OCI-LY1 (cell line): ENCODE data around the gene ZNF519.

ENCODE experiments used
- CTCF ChIP-seq: fragments of 200-600 bp; sonication (generic), shearing (Covaris generic); IDR thresholded peaks from 2 replicates; pipeline ENCODE4 v1.5.1; 2017; ENCODE audit warnings: mild to moderate bottlenecking, antibody characterized with exemption, low read length, moderate library complexity, mixed read lengths
- EZH2 ChIP-seq: fragments of 200-600 bp; sonication (generic), shearing (Covaris generic); IDR thresholded peaks from 2 replicates; pipeline ENCODE4 v1.8.0; 2017; ENCODE audit warnings: borderline replicate concordance, mixed run types, mild to moderate bottlenecking, antibody characterized with exemption, low read length, moderate library complexity, mixed read lengths

DNA sequence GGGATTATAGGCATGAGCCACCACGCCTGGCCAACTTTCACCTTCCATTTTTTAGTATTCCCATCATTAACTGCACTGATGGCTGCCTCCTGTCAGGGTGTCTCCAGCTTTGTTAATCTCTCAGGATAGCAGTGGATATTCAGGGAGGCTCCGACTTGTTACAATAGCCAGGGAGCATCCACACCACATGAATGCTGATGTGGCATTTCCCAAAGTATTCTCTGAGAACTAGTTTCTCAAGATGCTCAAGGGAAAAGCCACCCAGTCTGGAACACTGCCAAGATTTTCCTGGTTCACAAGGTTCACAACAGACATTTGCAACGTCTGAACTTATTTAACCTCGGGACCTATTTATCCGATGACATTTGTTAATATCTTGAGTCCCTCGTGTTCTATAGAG lies 33.8 kb downstream of the ZNF519 start:
- TF ChIP-seq CTCF, result no peak
- TF ChIP-seq EZH2, result no peak
